Measurements from ENCODE around the gene PLCB3.
"Not testable (repeated sequence)": the region's sequence is repeated elsewhere in the genome, so short reads cannot be mapped to it uniquely, and the experiment has no call there.

The PLCB3 gene

DNA sequence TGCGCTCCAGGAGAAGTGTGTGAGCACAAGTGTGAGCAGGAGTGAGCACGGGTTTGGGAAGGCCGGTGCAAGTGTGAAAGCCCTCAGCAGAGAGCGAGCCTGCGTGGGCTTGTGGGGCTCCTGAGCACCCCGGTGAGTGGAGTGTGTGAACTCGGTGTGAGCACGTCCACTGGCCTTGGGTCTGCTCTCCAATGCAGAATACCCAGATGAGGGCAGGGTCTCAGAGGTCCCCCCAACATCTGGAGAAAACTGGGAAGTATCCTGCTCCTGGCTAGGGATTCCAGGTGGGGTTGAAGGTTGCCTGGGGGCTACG lies 55.2 kb downstream of the PLCB3 start:
- no peak for DNase-seq

GRCh38 chr11:64306876-64307622 lies 55.7 kb downstream of the PLCB3 start:
- DNase-seq: no peak

- DNase-seq: not testable (repeated sequence)
Measured at GRCh38 chr11:64307795-64308194, 56.5 kb downstream of the PLCB3 start.

- DNase-seq: no peak
Measured at GRCh38 chr11:64312947-64313346, 61.6 kb downstream of the PLCB3 start.

DNA sequence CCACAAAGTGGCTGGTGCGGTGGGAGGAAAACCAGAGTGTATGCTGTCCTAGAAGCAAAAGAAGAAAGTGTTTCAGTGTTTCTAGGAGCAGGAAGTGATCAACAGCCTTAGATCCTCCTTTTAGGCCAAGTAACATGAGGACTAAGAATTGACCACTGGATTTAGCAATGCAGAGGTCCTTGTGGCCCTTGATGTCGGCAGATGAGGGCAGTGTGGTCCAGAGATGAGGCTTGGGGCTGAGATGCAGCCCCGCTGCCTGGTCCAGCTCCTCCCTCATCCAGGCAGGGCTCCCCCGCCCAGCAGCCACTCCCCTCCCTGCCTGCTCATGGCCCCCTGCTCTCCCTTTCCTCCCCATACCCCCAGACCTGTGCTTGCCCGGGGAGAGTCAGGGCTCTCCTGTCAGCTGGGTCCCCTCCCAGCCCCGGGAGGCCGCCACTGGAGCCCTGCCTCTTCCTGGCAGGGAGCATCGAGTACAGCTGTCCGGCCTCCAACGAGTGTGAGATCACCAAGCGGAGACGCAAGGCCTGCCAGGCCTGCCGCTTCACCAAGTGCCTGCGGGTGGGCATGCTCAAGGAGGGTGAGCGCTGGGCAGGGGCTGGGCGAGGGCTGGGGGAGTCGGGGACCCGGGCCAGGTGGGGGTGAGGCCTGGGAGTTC lies 62.3 kb downstream of the PLCB3 start:
- DNase-seq: no peak

GRCh38 chr11:64314146-64314804 lies 62.9 kb downstream of the PLCB3 start:
- DNase-seq: no peak

DNA sequence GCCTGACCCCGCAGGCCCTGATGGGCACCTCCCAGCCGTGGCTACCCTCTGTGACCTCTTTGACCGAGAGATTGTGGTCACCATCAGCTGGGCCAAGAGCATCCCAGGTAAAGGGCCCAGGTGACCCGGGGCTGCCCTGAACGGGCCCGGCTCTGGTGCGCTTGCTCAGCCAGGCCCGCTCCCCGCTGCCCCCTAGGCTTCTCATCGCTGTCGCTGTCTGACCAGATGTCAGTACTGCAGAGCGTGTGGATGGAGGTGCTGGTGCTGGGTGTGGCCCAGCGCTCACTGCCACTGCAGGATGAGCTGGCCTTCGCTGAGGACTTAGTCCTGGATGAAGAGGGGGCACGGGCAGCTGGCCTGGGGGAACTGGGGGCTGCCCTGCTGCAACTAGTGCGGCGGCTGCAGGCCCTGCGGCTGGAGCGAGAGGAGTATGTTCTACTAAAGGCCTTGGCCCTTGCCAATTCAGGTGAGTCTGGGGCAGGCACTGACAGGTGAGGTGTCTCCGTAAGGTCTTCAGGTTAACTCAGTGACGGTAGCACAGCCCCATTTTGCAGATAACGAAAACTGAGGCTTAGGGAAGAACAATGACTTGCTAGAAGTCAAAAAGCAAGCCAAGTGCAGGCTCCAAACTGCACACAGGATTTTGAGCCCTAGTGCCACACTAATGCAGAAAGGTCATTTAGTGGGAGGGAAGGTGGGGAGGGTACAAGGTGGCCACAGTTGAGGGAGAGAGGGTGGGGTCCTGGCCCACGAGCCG lies 63.7 kb downstream of the PLCB3 start:
- DNase-seq: no peak

DNA sequence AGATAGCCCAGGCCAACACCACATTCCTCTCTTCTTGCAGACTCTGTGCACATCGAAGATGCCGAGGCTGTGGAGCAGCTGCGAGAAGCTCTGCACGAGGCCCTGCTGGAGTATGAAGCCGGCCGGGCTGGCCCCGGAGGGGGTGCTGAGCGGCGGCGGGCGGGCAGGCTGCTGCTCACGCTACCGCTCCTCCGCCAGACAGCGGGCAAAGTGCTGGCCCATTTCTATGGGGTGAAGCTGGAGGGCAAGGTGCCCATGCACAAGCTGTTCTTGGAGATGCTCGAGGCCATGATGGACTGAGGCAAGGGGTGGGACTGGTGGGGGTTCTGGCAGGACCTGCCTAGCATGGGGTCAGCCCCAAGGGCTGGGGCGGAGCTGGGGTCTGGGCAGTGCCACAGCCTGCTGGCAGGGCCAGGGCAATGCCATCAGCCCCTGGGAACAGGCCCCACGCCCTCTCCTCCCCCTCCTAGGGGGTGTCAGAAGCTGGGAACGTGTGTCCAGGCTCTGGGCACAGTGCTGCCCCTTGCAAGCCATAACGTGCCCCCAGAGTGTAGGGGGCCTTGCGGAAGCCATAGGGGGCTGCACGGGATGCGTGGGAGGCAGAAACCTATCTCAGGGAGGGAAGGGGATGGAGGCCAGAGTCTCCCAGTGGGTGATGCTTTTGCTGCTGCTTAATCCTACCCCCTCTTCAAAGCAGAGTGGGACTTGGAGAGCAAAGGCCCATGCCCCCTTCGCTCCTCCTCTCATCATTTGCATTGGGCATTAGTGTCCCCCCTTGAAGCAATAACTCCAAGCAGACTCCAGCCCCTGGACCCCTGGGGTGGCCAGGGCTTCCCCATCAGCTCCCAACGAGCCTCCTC lies 64.6 kb downstream of the PLCB3 start:
- not testable (repeated sequence) for DNase-seq

DNA sequence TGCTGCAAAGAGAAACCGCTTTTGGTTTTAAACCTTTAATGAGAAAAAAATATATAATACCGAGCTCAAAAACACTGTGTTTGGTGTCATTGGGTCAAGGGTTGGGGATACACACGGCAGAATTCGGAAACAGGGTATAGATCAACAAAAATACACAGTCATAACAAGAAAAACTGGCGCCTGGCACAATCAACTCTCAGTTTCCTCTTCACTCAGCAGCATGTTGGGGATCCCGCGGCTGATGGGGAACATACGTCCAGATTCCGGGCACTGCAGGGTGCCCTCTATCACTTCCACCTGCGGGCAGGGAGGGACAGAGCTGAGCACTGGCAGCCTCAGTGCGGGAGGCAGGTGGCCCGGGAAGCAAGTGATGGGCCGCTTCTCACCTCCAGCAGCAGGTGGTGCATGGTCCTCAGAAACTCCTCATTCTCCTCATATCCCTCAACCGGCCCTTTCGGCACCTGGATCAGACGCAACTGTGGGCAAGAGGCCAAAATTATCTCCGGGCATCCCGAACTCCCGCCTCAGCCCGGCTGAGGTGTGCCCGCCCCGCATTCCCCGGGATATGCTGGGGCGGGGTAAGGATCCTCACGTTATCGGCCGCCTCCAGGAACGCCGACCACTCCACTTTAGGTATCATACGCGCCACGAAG lies 65.5 kb downstream of the PLCB3 start:
- DNase-seq: no peak

DNA sequence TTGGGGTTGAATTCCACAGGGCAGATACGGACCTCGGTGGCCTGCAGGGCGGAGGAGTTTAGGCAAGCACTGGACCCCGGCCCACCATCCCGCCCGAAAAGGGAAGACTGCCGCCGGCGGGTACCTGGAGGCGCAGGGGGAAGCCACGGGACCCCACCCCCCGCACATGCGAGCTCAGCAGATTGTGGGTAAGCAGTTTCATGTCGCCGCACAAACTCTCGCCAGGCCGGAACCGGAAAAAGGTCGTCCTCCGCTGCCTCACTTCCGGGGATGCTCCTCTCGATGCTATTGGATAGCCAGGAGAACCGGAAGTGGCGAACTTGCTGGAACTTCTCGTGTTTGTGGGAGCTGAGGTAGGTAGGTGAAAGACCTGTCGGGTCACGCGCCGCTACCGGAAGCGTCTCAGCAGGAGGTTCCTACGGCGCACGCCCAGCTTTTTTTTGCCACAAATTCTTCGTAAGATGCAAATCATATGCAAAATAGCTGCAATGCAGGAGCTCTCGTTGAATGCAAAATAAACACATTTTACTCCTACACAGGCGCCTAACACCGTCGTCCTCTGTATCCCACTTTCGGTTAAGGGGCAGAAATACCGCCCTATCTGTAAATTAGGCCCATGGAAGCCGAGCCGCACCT lies 66.1 kb downstream of the PLCB3 start, which contains the start of gene TRMT112:
Gene TRMT112 (minus strand): TSS at position 235 of the 636 bp plus-strand sequence. CDS start 33 bp downstream, at position 202.
- DNase-seq: peak; percentile 97

GRCh38 chr11:64317961-64318765 lies 66.8 kb downstream of the PLCB3 start, which contains the start of gene PRDX5:
Gene PRDX5, plus strand, starts transcription at chr11:64318121. Its CDS starts 95 bp downstream, at chr11:64318216.
- DNase-seq: peak; percentile 94

All from NCI-H1436 (cell line).